ENCODE results near the gene SELENOS. TPM values are rescaled to one million over a fixed set of nuclear protein-coding genes. Genes with fewer than 3 reads are reported as not detected.

The SELENOS gene
- total and polyA plus RNA-seq, 9 of the 15 experiments (the other 6 are each of a cell fraction or from before 2014, with no cell fraction given), result 24.9 to 57.4 (median 47.9) TPM

DNA sequence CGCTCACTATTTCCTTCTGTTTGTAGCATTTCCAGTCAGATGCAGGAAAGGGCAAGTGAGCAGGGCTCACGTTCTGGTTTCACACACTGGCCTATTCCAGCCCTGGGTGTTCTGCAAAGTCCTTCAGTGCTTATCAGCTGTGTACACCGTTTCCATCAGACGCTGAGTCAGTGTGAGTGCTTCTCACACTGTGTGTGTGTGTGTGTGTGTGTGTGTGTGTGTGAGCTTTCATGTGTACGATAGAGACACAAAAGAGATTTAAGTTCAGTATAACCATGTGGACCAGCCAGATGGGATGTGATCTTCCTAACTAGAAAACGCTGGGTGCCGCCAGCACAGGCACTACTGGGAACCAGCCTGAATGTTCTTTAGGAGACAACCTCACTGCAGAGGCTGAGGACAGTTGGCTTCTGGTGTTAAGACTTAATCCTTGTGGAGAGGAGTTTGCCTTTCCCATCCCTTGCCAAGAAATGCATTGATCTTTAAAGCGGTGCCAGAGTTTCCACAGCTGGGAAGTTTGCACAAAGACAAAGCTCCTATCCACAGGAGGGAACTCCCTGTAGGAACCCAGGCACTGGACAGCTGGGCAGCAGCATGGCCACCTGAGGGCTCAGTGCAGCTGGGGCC is 21.6 kb downstream of the SELENOS start (continued):
- TF ChIP-seq, protein P1, sequence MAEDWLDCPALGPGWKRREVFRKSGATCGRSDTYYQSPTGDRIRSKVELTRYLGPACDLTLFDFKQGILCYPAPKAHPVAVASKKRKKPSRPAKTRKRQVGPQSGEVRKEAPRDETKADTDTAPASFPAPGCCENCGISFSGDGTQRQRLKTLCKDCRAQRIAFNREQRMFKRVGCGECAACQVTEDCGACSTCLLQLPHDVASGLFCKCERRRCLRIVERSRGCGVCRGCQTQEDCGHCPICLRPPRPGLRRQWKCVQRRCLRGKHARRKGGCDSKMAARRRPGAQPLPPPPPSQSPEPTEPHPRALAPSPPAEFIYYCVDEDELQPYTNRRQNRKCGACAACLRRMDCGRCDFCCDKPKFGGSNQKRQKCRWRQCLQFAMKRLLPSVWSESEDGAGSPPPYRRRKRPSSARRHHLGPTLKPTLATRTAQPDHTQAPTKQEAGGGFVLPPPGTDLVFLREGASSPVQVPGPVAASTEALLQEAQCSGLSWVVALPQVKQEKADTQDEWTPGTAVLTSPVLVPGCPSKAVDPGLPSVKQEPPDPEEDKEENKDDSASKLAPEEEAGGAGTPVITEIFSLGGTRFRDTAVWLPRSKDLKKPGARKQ (CRISPR knock-in tag; IDR thresholded peaks at IDR 0.05), result no peak
- TF ChIP-seq ZNF263 (CRISPR knock-in tag; IDR thresholded peaks at IDR 0.05; ENCODE audit: borderline replicate concordance) (no peak; the same call in 1 of the 2 replicates), NRF1 (conservative IDR thresholded peaks at IDR 0.05 in 1 of 2, IDR thresholded peaks at IDR 0.05 in 1 of 2) (peak in 1 of 2 experiments; percentile 39; a peak in 1 of 4 replicates), SMARCB1 (IDR thresholded peaks at IDR 0.05; ENCODE audit: insufficient read length, low read depth) (no peak), MTF1 (CRISPR knock-in tag; IDR thresholded peaks at IDR 0.05; ENCODE audit: borderline replicate concordance) (no peak), POLR2H (tag; IDR thresholded peaks at IDR 0.05; ENCODE audit: low read depth) (no peak), EP400 (IDR thresholded peaks at IDR 0.05) (peak; percentile 61; the same call in 1 of the 2 replicates), KLF6 (CRISPR knock-in tag; IDR thresholded peaks at IDR 0.05; ENCODE audit: borderline replicate concordance) (no peak)
- TF ChIP-seq, protein P2, sequence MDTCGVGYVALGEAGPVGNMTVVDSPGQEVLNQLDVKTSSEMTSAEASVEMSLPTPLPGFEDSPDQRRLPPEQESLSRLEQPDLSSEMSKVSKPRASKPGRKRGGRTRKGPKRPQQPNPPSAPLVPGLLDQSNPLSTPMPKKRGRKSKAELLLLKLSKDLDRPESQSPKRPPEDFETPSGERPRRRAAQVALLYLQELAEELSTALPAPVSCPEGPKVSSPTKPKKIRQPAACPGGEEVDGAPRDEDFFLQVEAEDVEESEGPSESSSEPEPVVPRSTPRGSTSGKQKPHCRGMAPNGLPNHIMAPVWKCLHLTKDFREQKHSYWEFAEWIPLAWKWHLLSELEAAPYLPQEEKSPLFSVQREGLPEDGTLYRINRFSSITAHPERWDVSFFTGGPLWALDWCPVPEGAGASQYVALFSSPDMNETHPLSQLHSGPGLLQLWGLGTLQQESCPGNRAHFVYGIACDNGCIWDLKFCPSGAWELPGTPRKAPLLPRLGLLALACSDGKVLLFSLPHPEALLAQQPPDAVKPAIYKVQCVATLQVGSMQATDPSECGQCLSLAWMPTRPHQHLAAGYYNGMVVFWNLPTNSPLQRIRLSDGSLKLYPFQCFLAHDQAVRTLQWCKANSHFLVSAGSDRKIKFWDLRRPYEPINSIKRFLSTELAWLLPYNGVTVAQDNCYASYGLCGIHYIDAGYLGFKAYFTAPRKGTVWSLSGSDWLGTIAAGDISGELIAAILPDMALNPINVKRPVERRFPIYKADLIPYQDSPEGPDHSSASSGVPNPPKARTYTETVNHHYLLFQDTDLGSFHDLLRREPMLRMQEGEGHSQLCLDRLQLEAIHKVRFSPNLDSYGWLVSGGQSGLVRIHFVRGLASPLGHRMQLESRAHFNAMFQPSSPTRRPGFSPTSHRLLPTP (IDR thresholded peaks at IDR 0.05; ENCODE audit: borderline replicate concordance, extremely low read depth, insufficient read length), result no peak
- TF ChIP-seq, protein P3, sequence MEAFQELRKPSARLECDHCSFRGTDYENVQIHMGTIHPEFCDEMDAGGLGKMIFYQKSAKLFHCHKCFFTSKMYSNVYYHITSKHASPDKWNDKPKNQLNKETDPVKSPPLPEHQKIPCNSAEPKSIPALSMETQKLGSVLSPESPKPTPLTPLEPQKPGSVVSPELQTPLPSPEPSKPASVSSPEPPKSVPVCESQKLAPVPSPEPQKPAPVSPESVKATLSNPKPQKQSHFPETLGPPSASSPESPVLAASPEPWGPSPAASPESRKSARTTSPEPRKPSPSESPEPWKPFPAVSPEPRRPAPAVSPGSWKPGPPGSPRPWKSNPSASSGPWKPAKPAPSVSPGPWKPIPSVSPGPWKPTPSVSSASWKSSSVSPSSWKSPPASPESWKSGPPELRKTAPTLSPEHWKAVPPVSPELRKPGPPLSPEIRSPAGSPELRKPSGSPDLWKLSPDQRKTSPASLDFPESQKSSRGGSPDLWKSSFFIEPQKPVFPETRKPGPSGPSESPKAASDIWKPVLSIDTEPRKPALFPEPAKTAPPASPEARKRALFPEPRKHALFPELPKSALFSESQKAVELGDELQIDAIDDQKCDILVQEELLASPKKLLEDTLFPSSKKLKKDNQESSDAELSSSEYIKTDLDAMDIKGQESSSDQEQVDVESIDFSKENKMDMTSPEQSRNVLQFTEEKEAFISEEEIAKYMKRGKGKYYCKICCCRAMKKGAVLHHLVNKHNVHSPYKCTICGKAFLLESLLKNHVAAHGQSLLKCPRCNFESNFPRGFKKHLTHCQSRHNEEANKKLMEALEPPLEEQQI (IDR thresholded peaks at IDR 0.05), result peak; percentile 57; the same call in 1 of the 2 replicates
- TF ChIP-seq, protein P4, sequence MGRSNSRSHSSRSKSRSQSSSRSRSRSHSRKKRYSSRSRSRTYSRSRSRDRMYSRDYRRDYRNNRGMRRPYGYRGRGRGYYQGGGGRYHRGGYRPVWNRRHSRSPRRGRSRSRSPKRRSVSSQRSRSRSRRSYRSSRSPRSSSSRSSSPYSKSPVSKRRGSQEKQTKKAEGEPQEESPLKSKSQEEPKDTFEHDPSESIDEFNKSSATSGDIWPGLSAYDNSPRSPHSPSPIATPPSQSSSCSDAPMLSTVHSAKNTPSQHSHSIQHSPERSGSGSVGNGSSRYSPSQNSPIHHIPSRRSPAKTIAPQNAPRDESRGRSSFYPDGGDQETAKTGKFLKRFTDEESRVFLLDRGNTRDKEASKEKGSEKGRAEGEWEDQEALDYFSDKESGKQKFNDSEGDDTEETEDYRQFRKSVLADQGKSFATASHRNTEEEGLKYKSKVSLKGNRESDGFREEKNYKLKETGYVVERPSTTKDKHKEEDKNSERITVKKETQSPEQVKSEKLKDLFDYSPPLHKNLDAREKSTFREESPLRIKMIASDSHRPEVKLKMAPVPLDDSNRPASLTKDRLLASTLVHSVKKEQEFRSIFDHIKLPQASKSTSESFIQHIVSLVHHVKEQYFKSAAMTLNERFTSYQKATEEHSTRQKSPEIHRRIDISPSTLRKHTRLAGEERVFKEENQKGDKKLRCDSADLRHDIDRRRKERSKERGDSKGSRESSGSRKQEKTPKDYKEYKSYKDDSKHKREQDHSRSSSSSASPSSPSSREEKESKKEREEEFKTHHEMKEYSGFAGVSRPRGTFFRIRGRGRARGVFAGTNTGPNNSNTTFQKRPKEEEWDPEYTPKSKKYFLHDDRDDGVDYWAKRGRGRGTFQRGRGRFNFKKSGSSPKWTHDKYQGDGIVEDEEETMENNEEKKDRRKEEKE (IDR thresholded peaks at IDR 0.05; ENCODE audit: borderline replicate concordance in 1 of 2, control insufficient read depth in 1 of 2, low read depth in 2 of 2, low read length in 1 of 2), result peak in 1 of 2 experiments; percentile 71; a peak in 1 of 4 replicates
- TF ChIP-seq, protein P5, sequence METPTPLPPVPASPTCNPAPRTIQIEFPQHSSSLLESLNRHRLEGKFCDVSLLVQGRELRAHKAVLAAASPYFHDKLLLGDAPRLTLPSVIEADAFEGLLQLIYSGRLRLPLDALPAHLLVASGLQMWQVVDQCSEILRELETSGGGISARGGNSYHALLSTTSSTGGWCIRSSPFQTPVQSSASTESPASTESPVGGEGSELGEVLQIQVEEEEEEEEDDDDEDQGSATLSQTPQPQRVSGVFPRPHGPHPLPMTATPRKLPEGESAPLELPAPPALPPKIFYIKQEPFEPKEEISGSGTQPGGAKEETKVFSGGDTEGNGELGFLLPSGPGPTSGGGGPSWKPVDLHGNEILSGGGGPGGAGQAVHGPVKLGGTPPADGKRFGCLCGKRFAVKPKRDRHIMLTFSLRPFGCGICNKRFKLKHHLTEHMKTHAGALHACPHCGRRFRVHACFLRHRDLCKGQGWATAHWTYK (CRISPR knock-in tag; IDR thresholded peaks at IDR 0.05), result no peak

Measured in K562 (cell line).